H9 (cell line): ENCODE measurements around the gene OLFM1. TPM values are rescaled to one million over a fixed set of nuclear protein-coding genes. Genes with fewer than 3 reads are reported as not detected.
A peak's percentile ranks its signal among the peaks of the same experiment; 100 is the strongest.

Experiments
- DNase-seq: peaks from one replicate; pipeline ENCODE4 v3.0.0-alpha.2; 2017
- H2AFZ ChIP-seq: one replicate; pipeline ENCODE4 v1.6.1; 2013; ENCODE audit warnings: mild to moderate bottlenecking, low read length, control low read depth, moderate library complexity
- H2AK5ac ChIP-seq: 2 replicates; pipeline ENCODE4 v1.6.1; 2013; ENCODE audit warnings: low read length, control low read depth, mixed read lengths; ENCODE audit not compliant: insufficient read length
- H2BK120ac ChIP-seq: one replicate; pipeline ENCODE4 v1.6.1; 2013; ENCODE audit warnings: low read depth, mild to moderate bottlenecking, low read length, control low read depth, inconsistent platforms; ENCODE audit not compliant: poor library complexity, severe bottlenecking
- H2BK12ac ChIP-seq: 2 replicates; pipeline ENCODE4 v1.6.1; 2013; ENCODE audit warnings: low read length, control low read depth, mixed read lengths, low read depth; ENCODE audit not compliant: insufficient read length
- H2BK15ac ChIP-seq: 2 replicates; pipeline ENCODE4 v1.6.1; 2013; ENCODE audit warnings: low read depth, low read length, control low read depth
- H2BK20ac ChIP-seq: one replicate; pipeline ENCODE4 v1.6.1; 2013; ENCODE audit warnings: low read depth, mild to moderate bottlenecking, low read length, control low read depth, inconsistent platforms; ENCODE audit not compliant: poor library complexity, severe bottlenecking
- H2BK5ac ChIP-seq: 2 replicates; pipeline ENCODE4 v1.6.1; 2013; ENCODE audit warnings: low read length, control low read depth, mixed read lengths; ENCODE audit not compliant: insufficient read length
- H3K14ac ChIP-seq: 2 replicates; pipeline ENCODE4 v1.6.1; 2013; ENCODE audit warnings: low read length, control low read depth; ENCODE audit not compliant: insufficient read depth
- H3K18ac ChIP-seq: 2 replicates; pipeline ENCODE4 v1.6.1; 2013; ENCODE audit warnings: low read depth, mild to moderate bottlenecking, mixed read lengths, low read length, control low read depth; ENCODE audit not compliant: insufficient read length
- H3K23ac ChIP-seq: 2 replicates; pipeline ENCODE4 v1.6.1; 2013; ENCODE audit warnings: low read length, control low read depth, mixed read lengths, low read depth; ENCODE audit not compliant: insufficient read length
- H3K23me2 ChIP-seq: 2 replicates; pipeline ENCODE4 v1.6.1; 2013; ENCODE audit warnings: low read depth, mild to moderate bottlenecking, mixed read lengths, low read length, control low read depth; ENCODE audit not compliant: insufficient read length, poor library complexity, severe bottlenecking
- H3K27ac ChIP-seq: 2 replicates; pipeline ENCODE4 v1.5.1; 2013; ENCODE audit warnings: low read length, control low read depth, mixed read lengths, low read depth; ENCODE audit not compliant: insufficient read length
- H3K27me3 ChIP-seq: 2 replicates; pipeline ENCODE4 v1.6.1; 2013; ENCODE audit warnings: low read length, control low read depth, inconsistent platforms; ENCODE audit not compliant: insufficient read depth
- H3K4ac ChIP-seq: 2 replicates; pipeline ENCODE4 v1.6.1; 2013; ENCODE audit warnings: low read depth, mild to moderate bottlenecking, control low read depth, inconsistent platforms, low read length, moderate library complexity
- H3K4me1 ChIP-seq: 2 replicates; pipeline ENCODE4 v1.6.1; 2013; ENCODE audit warnings: low read length, control low read depth, inconsistent platforms; ENCODE audit not compliant: insufficient read depth
- H3K4me2 ChIP-seq: 2 replicates; pipeline ENCODE4 v1.6.1; 2013; ENCODE audit warnings: low read length, control low read depth, mixed read lengths; ENCODE audit not compliant: insufficient read length, insufficient read depth
- H3K56ac ChIP-seq: 2 replicates; pipeline ENCODE4 v1.6.1; 2013; ENCODE audit warnings: low read depth, mild to moderate bottlenecking, mixed read lengths, low read length, control low read depth; ENCODE audit not compliant: insufficient read length
- H3K79me1 ChIP-seq: 2 replicates; pipeline ENCODE4 v1.6.1; 2013; ENCODE audit warnings: low read depth, mild to moderate bottlenecking, moderate library complexity, low read length, control low read depth, inconsistent platforms; ENCODE audit not compliant: insufficient read depth, poor library complexity, severe bottlenecking
- H3K79me2 ChIP-seq: 2 replicates; pipeline ENCODE4 v1.6.1; 2013; ENCODE audit warnings: low read length, control low read depth, inconsistent platforms; ENCODE audit not compliant: insufficient read depth
- H3K9ac ChIP-seq: 2 replicates; pipeline ENCODE4 v1.6.1; 2013; ENCODE audit warnings: low read length, control low read depth, mixed read lengths; ENCODE audit not compliant: insufficient read length; ENCODE audit errors: extremely low read depth
- H3K9me3 ChIP-seq: one replicate; pipeline ENCODE4 v1.6.1; 2013; ENCODE audit warnings: low read depth, low read length, inconsistent platforms; ENCODE audit not compliant: control insufficient read depth
- H3T11ph ChIP-seq: one replicate; pipeline ENCODE4 v1.6.1; 2013; ENCODE audit warnings: mild to moderate bottlenecking, low read length, control low read depth, inconsistent platforms
- H4K20me1 ChIP-seq: one replicate; pipeline ENCODE4 v1.6.1; 2013; ENCODE audit not compliant: control insufficient read depth, insufficient read length, insufficient read depth
- H4K5ac ChIP-seq: 2 replicates; pipeline ENCODE4 v1.6.1; 2013; ENCODE audit warnings: low read depth, mild to moderate bottlenecking, mixed read lengths, low read length, control low read depth; ENCODE audit not compliant: insufficient read length
- H4K8ac ChIP-seq: replicated peaks from 2 replicates; pipeline ENCODE4 v1.6.1; 2013; ENCODE audit warnings: low read length, control low read depth, mixed read lengths, low read depth; ENCODE audit not compliant: insufficient read length
- H4K91ac ChIP-seq: 2 replicates; pipeline ENCODE4 v1.6.1; 2013; ENCODE audit warnings: low read depth, mild to moderate bottlenecking, moderate library complexity, mixed read lengths, low read length, control low read depth; ENCODE audit not compliant: insufficient read length
- H3K27ac Mint-ChIP-seq, 3 experiments: 2 replicates in 2 of 3; 3 replicates in 1 of 3; pipeline ENCODE4 v1.8.0; 2020 to 2021; ENCODE audit warnings: mixed read lengths in 3 of 3, mild to moderate bottlenecking in 1 of 3, moderate library complexity in 1 of 3
- H3K27me3 Mint-ChIP-seq: 2 replicates; pipeline ENCODE4 v1.8.0; 2021; ENCODE audit warnings: low read depth, mild to moderate bottlenecking, moderate library complexity, mixed read lengths
- H3K36me3 Mint-ChIP-seq, 3 experiments: 2 replicates in 2 of 3; 3 replicates in 1 of 3; pipeline ENCODE4 v1.8.0; 2020 to 2021; ENCODE audit warnings: low read depth in 3 of 3, mixed read lengths in 3 of 3; ENCODE audit not compliant: insufficient read depth in 1 of 3
- H3K4me1 Mint-ChIP-seq, 2 experiments: 2 replicates each; pipeline ENCODE4 v1.8.0; 2020; ENCODE audit warnings: mixed read lengths in 2 of 2
- H3K4me3 Mint-ChIP-seq, 2 experiments: 2 replicates in 1 of 2; 3 replicates in 1 of 2; pipeline ENCODE4 v1.8.0; 2020 to 2021; ENCODE audit warnings: mild to moderate bottlenecking in 2 of 2, mixed read lengths in 2 of 2, moderate library complexity in 1 of 2
- H3K9me3 Mint-ChIP-seq, 2 experiments: 2 replicates in 1 of 2; 3 replicates in 1 of 2; pipeline ENCODE4 v1.8.0; 2020; ENCODE audit warnings: mild to moderate bottlenecking in 2 of 2, mixed read lengths in 2 of 2, moderate library complexity in 1 of 2
- WGBS: extraction: QIAGEN DNeasy Blood & Tissue Kit; methylation state at CpG from one replicate; pipeline ENCODE4 v1.1.7; 2013; ENCODE audit warnings: missing lambda C conversion rate, low lambda C conversion rate, mixed read lengths; ENCODE audit not compliant: insufficient read length; ENCODE audit errors: extremely low coverage; 5-methylcytosine and 5-hydroxymethylcytosine counted together
- total RNA-seq: library from RNA; stranded (reverse); gene quantifications from 2 replicates; pipeline ENCODE4 v1.2.1, GENCODE V29; 2021
- TF ChIP-seq, protein P1 (sequence below): fragments of 200-600 bp; sonication (generic); conservative IDR thresholded peaks from 3 replicates; pipeline ENCODE4 v1.8.0; 2021; ENCODE audit warnings: antibody characterized with exemption, mild to moderate bottlenecking

OLFM1 gene
- total RNA-seq, 1 experiment from 2014 or later: 34.1 TPM

DNA sequence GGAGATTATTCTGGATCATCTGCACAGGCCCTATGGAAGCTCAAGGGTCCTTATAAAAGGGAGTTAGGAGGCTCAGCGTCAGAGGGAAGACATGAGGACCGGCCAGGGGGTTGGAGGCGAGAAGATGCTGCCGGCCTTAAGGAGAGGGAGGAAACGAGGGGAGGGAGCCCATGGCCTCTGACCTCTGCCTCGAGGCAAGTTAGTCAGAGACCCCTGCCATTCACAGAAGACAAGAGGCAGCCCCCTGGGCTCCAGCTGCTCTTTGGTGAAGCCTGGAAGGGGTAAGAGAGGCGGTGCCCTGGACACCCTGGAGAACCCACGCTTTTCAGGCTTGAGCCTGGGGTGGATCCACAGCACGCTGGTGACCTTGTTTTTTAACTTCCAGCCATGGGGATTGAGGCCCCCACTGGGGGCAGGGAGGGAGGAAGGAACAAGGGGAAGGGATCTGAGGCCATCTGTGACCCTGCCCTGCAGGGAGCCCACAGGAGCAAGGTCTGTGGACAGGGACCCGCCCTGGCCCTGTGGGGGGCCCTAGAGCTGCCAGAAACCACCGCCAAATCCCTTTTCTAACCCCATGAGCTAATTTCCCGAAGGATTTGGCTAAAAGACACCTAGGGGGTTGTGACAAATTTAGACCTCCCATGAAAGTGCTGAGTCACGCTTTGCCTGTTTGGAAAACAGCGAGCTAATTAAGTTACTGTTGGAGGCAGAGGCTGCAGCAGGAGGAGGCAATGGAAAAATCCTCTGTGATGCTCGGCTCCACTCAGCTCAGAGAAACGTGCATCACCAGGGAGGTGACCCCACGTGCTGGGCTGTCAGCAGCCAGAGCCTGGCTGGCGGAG is 49.7 kb downstream of the OLFM1 start:
- no peaks in the 10 kb centered on the region for H3K4me1 ChIP-seq
- H3K4me3 Mint-ChIP-seq: no peak overlapping the region; a peak in 1 of 5 replicates
- H4K5ac ChIP-seq: no peak overlapping the region
- no peak overlapping the region for H3K56ac ChIP-seq
- H4K8ac ChIP-seq: no peak overlapping the region
- no peak overlapping the region for H2BK12ac ChIP-seq
- H2BK20ac ChIP-seq: no peak overlapping the region
- no peak overlapping the region for H2BK15ac ChIP-seq
- no peak overlapping the region for H3K23ac ChIP-seq
- no peaks in the 10 kb centered on the region for H3K9me3 ChIP-seq
- no peak overlapping the region for H3T11ph ChIP-seq
- no peaks in the 10 kb centered on the region for H3K79me2 ChIP-seq
- H3K4me1 Mint-ChIP-seq: peaks cover 16 to 20% of the 10 kb centered on the region in 2 experiments
- H2AK5ac ChIP-seq: no peak overlapping the region
- H3K23me2 ChIP-seq: peaks cover 2% of the 10 kb centered on the region
- H4K91ac ChIP-seq: no peak overlapping the region
- no peak overlapping the region for H3K4ac ChIP-seq
- no peak overlapping the region for H3K18ac ChIP-seq
- H3K27ac ChIP-seq: no peak overlapping the region
- peaks cover 7 to 11% (median 11%) of the 10 kb centered on the region in 3 experiments; a peak in 4 of 7 replicates for H3K36me3 Mint-ChIP-seq
- H2BK120ac ChIP-seq: no peak overlapping the region
- no peaks in the 10 kb centered on the region for H3K79me1 ChIP-seq
- peaks cover 11% of the 10 kb centered on the region for H3K27me3 Mint-ChIP-seq
- H3K4me2 ChIP-seq: no peak overlapping the region
- peaks cover 2% of the 10 kb centered on the region for H4K20me1 ChIP-seq
- peak overlapping the region in 1 of 3 experiments; percentile 10; a peak in 1 of 7 replicates for H3K27ac Mint-ChIP-seq
- H2BK5ac ChIP-seq: no peak overlapping the region
- DNase-seq: peak; percentile 44
- H3K9ac ChIP-seq: no peak overlapping the region
- TF ChIP-seq, protein P1, sequence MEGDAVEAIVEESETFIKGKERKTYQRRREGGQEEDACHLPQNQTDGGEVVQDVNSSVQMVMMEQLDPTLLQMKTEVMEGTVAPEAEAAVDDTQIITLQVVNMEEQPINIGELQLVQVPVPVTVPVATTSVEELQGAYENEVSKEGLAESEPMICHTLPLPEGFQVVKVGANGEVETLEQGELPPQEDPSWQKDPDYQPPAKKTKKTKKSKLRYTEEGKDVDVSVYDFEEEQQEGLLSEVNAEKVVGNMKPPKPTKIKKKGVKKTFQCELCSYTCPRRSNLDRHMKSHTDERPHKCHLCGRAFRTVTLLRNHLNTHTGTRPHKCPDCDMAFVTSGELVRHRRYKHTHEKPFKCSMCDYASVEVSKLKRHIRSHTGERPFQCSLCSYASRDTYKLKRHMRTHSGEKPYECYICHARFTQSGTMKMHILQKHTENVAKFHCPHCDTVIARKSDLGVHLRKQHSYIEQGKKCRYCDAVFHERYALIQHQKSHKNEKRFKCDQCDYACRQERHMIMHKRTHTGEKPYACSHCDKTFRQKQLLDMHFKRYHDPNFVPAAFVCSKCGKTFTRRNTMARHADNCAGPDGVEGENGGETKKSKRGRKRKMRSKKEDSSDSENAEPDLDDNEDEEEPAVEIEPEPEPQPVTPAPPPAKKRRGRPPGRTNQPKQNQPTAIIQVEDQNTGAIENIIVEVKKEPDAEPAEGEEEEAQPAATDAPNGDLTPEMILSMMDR: no peak
- no peak overlapping the region for H2AFZ ChIP-seq
- H3K14ac ChIP-seq: no peak overlapping the region
- peaks cover 11 to 16% of the 10 kb centered on the region in 2 experiments for H3K9me3 Mint-ChIP-seq
- WGBS: no CpG with 5 or more reads among the region's 18 CpGs
- H3K27me3 ChIP-seq: no peaks in the 10 kb centered on the region
